ENCODE results near the gene PNLIPRP2. TPM values are rescaled to one million over a fixed set of nuclear protein-coding genes. Genes with fewer than 3 reads are reported as not detected.

Gene PNLIPRP2
- total and polyA plus RNA-seq, 2 of the 8 experiments (the other 6 are each of a cell fraction or from before 2014, with no cell fraction given) = 0.11 TPM; not detected in 1

DNA sequence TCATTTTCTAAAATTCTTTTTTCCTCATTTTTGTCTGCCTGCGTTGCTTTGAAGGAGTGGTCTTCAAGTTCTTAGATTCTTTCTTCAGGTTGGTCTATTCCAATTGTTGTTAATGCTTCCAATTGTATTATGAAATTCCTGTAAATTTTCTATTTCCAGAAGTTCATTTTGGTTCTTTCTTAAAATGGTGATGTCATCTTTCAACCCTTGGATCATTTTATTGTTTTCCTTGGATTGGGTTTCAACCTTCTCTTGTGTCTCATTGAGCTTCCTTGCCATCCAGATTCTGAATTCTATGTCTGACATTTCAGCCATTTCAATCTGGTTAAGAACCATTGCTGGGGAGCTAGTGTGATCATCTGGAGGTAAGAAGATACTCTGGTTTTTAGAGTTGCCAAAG is 33.1 kb downstream of the PNLIPRP2 start (continued):
- TF ChIP-seq SUZ12 (IDR thresholded peaks at IDR 0.05; ENCODE audit: low read length) = no peak
- TF ChIP-seq TBP (IDR thresholded peaks at IDR 0.05; ENCODE audit: low read depth, low read length) = no peak
- TF ChIP-seq, protein P1, sequence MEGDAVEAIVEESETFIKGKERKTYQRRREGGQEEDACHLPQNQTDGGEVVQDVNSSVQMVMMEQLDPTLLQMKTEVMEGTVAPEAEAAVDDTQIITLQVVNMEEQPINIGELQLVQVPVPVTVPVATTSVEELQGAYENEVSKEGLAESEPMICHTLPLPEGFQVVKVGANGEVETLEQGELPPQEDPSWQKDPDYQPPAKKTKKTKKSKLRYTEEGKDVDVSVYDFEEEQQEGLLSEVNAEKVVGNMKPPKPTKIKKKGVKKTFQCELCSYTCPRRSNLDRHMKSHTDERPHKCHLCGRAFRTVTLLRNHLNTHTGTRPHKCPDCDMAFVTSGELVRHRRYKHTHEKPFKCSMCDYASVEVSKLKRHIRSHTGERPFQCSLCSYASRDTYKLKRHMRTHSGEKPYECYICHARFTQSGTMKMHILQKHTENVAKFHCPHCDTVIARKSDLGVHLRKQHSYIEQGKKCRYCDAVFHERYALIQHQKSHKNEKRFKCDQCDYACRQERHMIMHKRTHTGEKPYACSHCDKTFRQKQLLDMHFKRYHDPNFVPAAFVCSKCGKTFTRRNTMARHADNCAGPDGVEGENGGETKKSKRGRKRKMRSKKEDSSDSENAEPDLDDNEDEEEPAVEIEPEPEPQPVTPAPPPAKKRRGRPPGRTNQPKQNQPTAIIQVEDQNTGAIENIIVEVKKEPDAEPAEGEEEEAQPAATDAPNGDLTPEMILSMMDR (IDR thresholded peaks at IDR 0.05; ENCODE audit: control extremely low read depth in 1 of 3, insufficient read depth in 1 of 3, low read depth in 1 of 3, low read length in 3 of 3) = no peak
- no peak for TF ChIP-seq GABPA (IDR thresholded peaks at IDR 0.05; ENCODE audit: borderline replicate concordance, insufficient read depth, low read length)
- TF ChIP-seq CHD2 (IDR thresholded peaks at IDR 0.05; ENCODE audit: low read length) = no peak
- no peak for TF ChIP-seq RFX5 (IDR thresholded peaks at IDR 0.05; ENCODE audit: borderline replicate concordance, low read depth, low read length)
